Fibroblast of lung (primary cell): ENCODE results near the gene PRSS33.

Source experiments
- EZH2 ChIP-seq: IDR thresholded peaks from 2 replicates; pipeline ENCODE4 v1.5.1; 2012; ENCODE audit warnings: low read length, control low read depth, mild to moderate bottlenecking; ENCODE audit errors: missing control alignments
- TF ChIP-seq, protein P1 (sequence below), 2 donors: IDR thresholded peaks in 1 of 2; conservative IDR thresholded peaks in 1 of 2; 1 replicate in 1 of 2; 2 replicates in 1 of 2; pipeline ENCODE4 v1.5.1; 2011 to 2012; ENCODE audit warnings: low read length in 2 of 2, control low read depth in 1 of 2, inconsistent platforms in 1 of 2, low read depth in 1 of 2, mild to moderate bottlenecking in 1 of 2

DNA sequence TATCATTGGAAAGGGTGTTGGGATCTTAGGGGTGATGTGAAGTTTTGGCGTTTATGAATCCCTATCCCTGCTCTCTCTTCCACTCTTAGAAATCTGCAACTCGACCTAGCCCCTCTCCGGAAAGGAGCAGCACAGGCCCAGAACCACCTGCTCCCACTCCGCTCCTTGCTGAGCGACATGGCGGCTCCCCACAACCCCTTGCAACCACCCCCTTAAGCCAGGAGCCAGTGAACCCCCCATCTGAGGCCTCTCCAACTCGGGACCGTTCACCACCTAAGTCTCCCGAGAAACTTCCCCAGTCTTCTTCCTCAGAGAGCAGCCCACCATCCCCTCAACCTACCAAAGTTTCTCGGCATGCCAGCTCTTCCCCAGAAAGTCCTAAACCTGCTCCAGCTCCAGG lies 25.9 kb downstream of the PRSS33 start:
- TF ChIP-seq, protein P1, sequence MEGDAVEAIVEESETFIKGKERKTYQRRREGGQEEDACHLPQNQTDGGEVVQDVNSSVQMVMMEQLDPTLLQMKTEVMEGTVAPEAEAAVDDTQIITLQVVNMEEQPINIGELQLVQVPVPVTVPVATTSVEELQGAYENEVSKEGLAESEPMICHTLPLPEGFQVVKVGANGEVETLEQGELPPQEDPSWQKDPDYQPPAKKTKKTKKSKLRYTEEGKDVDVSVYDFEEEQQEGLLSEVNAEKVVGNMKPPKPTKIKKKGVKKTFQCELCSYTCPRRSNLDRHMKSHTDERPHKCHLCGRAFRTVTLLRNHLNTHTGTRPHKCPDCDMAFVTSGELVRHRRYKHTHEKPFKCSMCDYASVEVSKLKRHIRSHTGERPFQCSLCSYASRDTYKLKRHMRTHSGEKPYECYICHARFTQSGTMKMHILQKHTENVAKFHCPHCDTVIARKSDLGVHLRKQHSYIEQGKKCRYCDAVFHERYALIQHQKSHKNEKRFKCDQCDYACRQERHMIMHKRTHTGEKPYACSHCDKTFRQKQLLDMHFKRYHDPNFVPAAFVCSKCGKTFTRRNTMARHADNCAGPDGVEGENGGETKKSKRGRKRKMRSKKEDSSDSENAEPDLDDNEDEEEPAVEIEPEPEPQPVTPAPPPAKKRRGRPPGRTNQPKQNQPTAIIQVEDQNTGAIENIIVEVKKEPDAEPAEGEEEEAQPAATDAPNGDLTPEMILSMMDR (conservative IDR thresholded peaks at IDR 0.05 in 1 of 2, IDR thresholded peaks at IDR 0.05 in 1 of 2; ENCODE audit: low read depth in 1 of 2, low read length in 2 of 2): no peak
- no peak for TF ChIP-seq EZH2
